A673 (cell line): ENCODE data around the gene ZNF487.

ENCODE experiments used
- EZH2 ChIP-seq: fragments of 200-600 bp; sonication (generic); IDR thresholded peaks from 2 replicates; pipeline ENCODE4 v1.6.1; 2017; ENCODE audit warnings: borderline replicate concordance, low read depth, mild to moderate bottlenecking, mixed read lengths, antibody characterized with exemption, low read length; ENCODE audit not compliant: poor library complexity, severe bottlenecking
- TF ChIP-seq, protein P1 (sequence below): fragments of 300-800, 200-600 bp; sonication (generic); conservative IDR thresholded peaks from 2 replicates; pipeline ENCODE4 v1.5.1; 2017; ENCODE audit warnings: low read depth, mild to moderate bottlenecking, antibody characterized with exemption, low read length, moderate library complexity, mixed read lengths

- TF ChIP-seq, protein P1, sequence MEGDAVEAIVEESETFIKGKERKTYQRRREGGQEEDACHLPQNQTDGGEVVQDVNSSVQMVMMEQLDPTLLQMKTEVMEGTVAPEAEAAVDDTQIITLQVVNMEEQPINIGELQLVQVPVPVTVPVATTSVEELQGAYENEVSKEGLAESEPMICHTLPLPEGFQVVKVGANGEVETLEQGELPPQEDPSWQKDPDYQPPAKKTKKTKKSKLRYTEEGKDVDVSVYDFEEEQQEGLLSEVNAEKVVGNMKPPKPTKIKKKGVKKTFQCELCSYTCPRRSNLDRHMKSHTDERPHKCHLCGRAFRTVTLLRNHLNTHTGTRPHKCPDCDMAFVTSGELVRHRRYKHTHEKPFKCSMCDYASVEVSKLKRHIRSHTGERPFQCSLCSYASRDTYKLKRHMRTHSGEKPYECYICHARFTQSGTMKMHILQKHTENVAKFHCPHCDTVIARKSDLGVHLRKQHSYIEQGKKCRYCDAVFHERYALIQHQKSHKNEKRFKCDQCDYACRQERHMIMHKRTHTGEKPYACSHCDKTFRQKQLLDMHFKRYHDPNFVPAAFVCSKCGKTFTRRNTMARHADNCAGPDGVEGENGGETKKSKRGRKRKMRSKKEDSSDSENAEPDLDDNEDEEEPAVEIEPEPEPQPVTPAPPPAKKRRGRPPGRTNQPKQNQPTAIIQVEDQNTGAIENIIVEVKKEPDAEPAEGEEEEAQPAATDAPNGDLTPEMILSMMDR, result no peak
- TF ChIP-seq EZH2, result no peak
These were observed 34.2 kb downstream of the ZNF487 start for GRCh38 chr10:43471146-43471545.
